ENCODE results near the gene RLN3. TPM values are rescaled to one million over a fixed set of nuclear protein-coding genes. Genes with fewer than 3 reads are reported as not detected.
"Not testable (repeated sequence)": the region's sequence is repeated elsewhere in the genome, so short reads cannot be mapped to it uniquely, and the experiment has no call there.

RLN3 gene
- total and polyA plus RNA-seq, 10 of the 15 experiments (the other 5 are each of a cell fraction or from before 2014, with no cell fraction given): not detected

DNA sequence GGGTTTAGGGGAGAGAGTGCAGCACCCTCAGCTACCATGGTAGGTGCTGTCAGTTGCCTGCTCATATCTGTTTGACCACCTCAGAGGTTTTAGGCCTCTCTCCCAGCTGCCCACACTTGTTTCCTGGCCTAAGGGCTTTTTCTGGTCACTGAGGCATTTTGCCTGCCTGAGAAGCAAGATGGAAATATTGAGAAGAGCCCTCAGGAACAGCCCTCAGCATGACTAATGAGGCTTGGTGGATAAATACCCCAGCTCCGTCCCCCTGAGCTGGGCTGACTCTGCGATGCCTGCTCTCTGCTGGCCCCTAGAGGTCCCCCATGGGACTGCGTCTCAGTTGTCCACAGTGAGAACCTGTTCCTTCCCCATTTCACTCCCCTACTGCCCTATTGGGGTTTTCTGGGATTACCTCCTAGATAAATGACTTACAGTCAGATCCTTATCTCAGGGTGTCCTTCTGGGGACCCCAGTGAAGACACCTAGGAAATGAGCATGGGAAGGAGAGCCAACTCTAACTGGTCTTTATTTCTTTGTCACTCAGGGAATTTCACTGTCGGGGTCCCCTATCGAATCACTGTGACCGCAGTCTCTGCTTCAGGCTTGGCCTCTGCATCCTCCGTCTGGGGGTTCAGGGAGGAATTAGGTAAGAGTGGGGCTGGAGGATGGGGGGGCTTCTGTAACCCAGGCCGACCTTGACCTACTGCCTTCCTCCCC is 20.6 kb downstream of the RLN3 start (continued):
- TF ChIP-seq, protein P1, sequence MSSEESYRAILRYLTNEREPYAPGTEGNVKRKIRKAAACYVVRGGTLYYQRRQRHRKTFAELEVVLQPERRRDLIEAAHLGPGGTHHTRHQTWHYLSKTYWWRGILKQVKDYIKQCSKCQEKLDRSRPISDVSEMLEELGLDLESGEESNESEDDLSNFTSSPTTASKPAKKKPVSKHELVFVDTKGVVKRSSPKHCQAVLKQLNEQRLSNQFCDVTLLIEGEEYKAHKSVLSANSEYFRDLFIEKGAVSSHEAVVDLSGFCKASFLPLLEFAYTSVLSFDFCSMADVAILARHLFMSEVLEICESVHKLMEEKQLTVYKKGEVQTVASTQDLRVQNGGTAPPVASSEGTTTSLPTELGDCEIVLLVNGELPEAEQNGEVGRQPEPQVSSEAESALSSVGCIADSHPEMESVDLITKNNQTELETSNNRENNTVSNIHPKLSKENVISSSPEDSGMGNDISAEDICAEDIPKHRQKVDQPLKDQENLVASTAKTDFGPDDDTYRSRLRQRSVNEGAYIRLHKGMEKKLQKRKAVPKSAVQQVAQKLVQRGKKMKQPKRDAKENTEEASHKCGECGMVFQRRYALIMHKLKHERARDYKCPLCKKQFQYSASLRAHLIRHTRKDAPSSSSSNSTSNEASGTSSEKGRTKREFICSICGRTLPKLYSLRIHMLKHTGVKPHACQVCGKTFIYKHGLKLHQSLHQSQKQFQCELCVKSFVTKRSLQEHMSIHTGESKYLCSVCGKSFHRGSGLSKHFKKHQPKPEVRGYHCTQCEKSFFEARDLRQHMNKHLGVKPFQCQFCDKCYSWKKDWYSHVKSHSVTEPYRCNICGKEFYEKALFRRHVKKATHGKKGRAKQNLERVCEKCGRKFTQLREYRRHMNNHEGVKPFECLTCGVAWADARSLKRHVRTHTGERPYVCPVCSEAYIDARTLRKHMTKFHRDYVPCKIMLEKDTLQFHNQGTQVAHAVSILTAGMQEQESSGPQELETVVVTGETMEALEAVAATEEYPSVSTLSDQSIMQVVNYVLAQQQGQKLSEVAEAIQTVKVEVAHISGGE (CRISPR knock-in tag; IDR thresholded peaks at IDR 0.05): no peak
- TF ChIP-seq PAX8 (IDR thresholded peaks at IDR 0.05): no peak
- TF ChIP-seq NR2F1 (conservative IDR thresholded peaks at IDR 0.05): no peak

DNA sequence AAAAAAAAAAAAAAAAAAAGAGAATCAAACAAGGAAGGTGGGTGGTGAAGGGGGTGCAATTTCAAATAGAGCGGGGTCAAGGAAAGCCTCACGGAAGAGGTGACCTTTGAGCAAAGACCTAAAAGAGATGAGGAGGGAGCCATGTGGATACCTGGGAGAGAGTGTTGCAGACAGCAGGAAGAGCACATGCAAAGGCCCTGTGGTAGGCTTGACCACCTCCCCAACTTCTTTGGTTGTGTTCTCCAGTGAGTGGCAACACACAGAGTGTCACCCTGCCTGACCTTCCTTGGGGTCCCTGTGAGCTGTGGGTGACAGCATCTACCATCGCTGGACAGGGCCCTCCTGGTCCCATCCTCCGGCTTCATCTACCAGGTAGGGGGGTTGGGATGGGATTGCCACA is 22.6 kb downstream of the RLN3 start:
- SMC1A ChIA-PET (ENCODE audit: uncharacterized antibody, unreplicated experiment): interaction anchor here (0.6 to 1.2 kb wide), 2 partner anchors 10 to 50 kb away, joined by 3 to 4 read pairs; no protein-coding TSS in a partner anchor
- Histone ChIP-seq H4K20me1 (ENCODE audit: control insufficient read depth, insufficient read depth) (no peaks in the 10 kb centered on the region), H3K27me3 (replicated peaks in 1 of 2; ENCODE audit: control insufficient read depth in 2 of 2, insufficient read depth in 2 of 2, low read length in 1 of 2) (no peaks in the 10 kb centered on the region), H3K36me3 (ENCODE audit: control insufficient read depth in 2 of 2, insufficient read depth in 2 of 2, low read length in 1 of 2) (peaks cover 12 to 18% of the 10 kb centered on the region in 2 experiments; a peak in 3 of 4 replicates), H3K4me1 (ENCODE audit: control insufficient read depth, insufficient read depth, low read length) (no peaks in the 10 kb centered on the region), H3K4me3 (no peak overlapping the region), H3K79me2 (ENCODE audit: control insufficient read depth, insufficient read depth, low read length) (no peaks in the 10 kb centered on the region), H3K27ac (ENCODE audit: control insufficient read depth, insufficient read depth) (no peak overlapping the region), H2AFZ (ENCODE audit: control insufficient read depth, low read depth, low read length) (no peak overlapping the region), H3K9ac (ENCODE audit: control insufficient read depth, insufficient read depth, low read length) (no peak overlapping the region), H3K9me3 (replicated peaks; ENCODE audit: control insufficient read depth, insufficient read depth, low read length) (peaks cover 2% of the 10 kb centered on the region; the same call in 1 of the 3 replicates), H3K4me2 (ENCODE audit: control insufficient read depth, insufficient read depth) (no peak overlapping the region)
- POLR2A ChIA-PET: no interaction called here
- no peak for ATAC-seq
- in situ Hi-C loops (cut with MboI) (loop anchor here (25.0 kb wide), 1 partner anchor 763 kb away; no protein-coding TSS in a partner anchor), intact Hi-C loops (cut with micrococcal nuclease; ENCODE audit: unreplicated experiment) (no loop called here)
- no peak for DNase-seq (ENCODE audit: low read depth, low spot score)
- BruUV-seq (replicated peaks): no TSS peak
- no peak for FAIRE-seq
- CTCF ChIA-PET: interaction anchor here (2.4 to 7.4 kb wide), 2 partner anchors 8 to 98 kb away, joined by 8 to 60 read pairs; partner anchors contain the start of gene DCAF15
- TF ChIP-seq EGR1 (IDR thresholded peaks at IDR 0.05; ENCODE audit: borderline replicate concordance in 1 of 2, low read depth in 2 of 2, low read length in 2 of 2) (no peak), SUZ12 (IDR thresholded peaks at IDR 0.05; ENCODE audit: unreplicated experiment) (no peak), CREM (IDR thresholded peaks at IDR 0.05; ENCODE audit: low read depth) (no peak)
- 96% methylated on average over 4 of the region's 4 CpGs for WGBS (ENCODE audit: insufficient coverage, insufficient replicate concordance, low lambda C conversion rate, missing lambda C conversion rate)
- RAD21 ChIA-PET (ENCODE audit: unreplicated experiment): no interaction called here

DNA sequence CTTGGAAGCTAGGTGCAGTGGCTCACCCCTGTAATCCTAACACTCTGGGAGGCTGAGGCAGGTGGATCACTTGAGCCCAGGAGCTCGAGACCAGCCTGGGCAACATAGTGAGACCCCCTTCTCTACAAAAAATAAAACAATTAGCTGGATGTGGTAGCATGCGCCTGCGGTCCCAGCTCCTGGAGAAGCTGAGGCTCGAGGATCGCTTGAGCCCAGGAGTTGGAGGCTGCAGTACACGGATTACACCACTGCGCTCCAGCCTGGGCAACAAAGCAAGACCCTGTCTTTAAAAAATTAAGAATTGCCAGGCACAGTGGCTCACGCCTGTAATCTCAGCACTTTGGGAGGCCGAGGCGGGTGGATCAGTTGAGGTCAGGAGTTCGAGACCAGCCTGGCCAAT is 23.0 kb downstream of the RLN3 start:
- H3K79me2 ChIP-seq (ENCODE audit: control insufficient read depth, insufficient read depth, low read length); H3K9ac ChIP-seq (ENCODE audit: control insufficient read depth, insufficient read depth, low read length); H3K4me1 ChIP-seq (ENCODE audit: control insufficient read depth, insufficient read depth, low read length); H3K27me3 ChIP-seq (replicated peaks in 1 of 2; ENCODE audit: control insufficient read depth in 2 of 2, insufficient read depth in 2 of 2, low read length in 1 of 2); H4K20me1 ChIP-seq (ENCODE audit: control insufficient read depth, insufficient read depth); H3K9me3 ChIP-seq (replicated peaks; ENCODE audit: control insufficient read depth, insufficient read depth, low read length); ATAC-seq; FAIRE-seq; DNase-seq (ENCODE audit: low read depth, low spot score); BruUV-seq (replicated peaks); H2AFZ ChIP-seq (ENCODE audit: control insufficient read depth, low read depth, low read length); H3K4me2 ChIP-seq (ENCODE audit: control insufficient read depth, insufficient read depth); H3K4me3 ChIP-seq; intact Hi-C loops (cut with micrococcal nuclease; ENCODE audit: unreplicated experiment); H3K27ac ChIP-seq (ENCODE audit: control insufficient read depth, insufficient read depth): not testable (repeated sequence)
- 95% methylated on average over 11 of the region's 11 CpGs for WGBS (ENCODE audit: insufficient coverage, insufficient replicate concordance, low lambda C conversion rate, missing lambda C conversion rate)
- POLR2A ChIA-PET: interaction anchor here (0.6 kb wide), 1 partner anchor 1317 kb away, joined by 5 read pairs; the partner anchor contains the start of gene TRIR
- peaks cover 10 to 17% of the 10 kb centered on the region in 2 experiments; a peak in 3 of 4 replicates for H3K36me3 ChIP-seq (ENCODE audit: control insufficient read depth in 2 of 2, insufficient read depth in 2 of 2, low read length in 1 of 2)
- in situ Hi-C loops (cut with MboI): loop anchor here (25.0 kb wide), 1 partner anchor 764 kb away; no protein-coding TSS in a partner anchor
- RAD21 ChIA-PET (ENCODE audit: unreplicated experiment): interaction anchor here (0.6 kb wide), 1 partner anchor 141 kb away, joined by 4 read pairs; no protein-coding TSS in a partner anchor
- SMC1A ChIA-PET (ENCODE audit: uncharacterized antibody, unreplicated experiment): interaction anchor here (0.6 to 1.2 kb wide), 3 partner anchors 9 to 169 kb away, joined by 3 to 4 read pairs (median 3); no protein-coding TSS in a partner anchor
- CTCF ChIA-PET: interaction anchor here (7.4 kb wide), 1 partner anchor 8 kb away, joined by 60 read pairs; no protein-coding TSS in a partner anchor
